Fibroblast of pulmonary artery (primary cell): ENCODE results near the gene HBG2.
A peak's percentile ranks its signal among the peaks of the same experiment; 100 is the strongest.

ENCODE experiments used
- DNase-seq: peaks from one replicate; pipeline ENCODE4 v3.0.0-alpha.2; 2010; ENCODE audit warnings: low read depth
- H3K4me3 ChIP-seq: replicated peaks from 2 replicates; pipeline ENCODE4 v1.5.1; 2011; ENCODE audit warnings: low read depth, mild to moderate bottlenecking, control low read depth, low read length, moderate library complexity
- CTCF ChIP-seq: IDR thresholded peaks from 2 replicates; pipeline ENCODE4 v1.5.1; 2011; ENCODE audit warnings: mild to moderate bottlenecking, control low read depth, low read length, inconsistent platforms; ENCODE audit errors: missing control alignments

HBG2 gene

DNA sequence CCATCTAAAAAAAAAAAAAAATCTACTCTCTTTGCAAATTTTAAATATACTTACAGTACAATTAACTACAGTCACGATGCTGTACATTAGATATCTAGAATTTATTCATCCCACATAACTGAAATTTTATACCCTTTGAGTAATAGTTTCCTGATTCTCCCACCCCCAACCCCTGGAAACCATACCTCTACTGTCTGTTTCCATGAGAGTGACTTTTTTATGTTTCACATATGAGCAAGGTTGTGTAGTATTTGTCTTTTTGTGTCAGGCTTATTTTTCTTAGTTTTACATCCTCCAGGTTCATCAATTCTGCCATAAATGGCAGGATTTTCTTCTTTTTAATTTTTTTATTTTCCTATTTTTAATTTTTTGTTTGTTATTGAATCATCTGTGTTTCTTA is 30.9 kb downstream of the HBG2 start:
- TF ChIP-seq CTCF, result no peak
- DNase-seq, result no peak
- no peak overlapping the region for H3K4me3 ChIP-seq

- no peak for DNase-seq
- TF ChIP-seq CTCF, result no peak
These were observed 31.4 kb downstream of the HBG2 start for GRCh38 chr11:5223146-5223545.

GRCh38 chr11:5210376-5210885 is 44.1 kb downstream of the HBG2 start:
- no peak for DNase-seq

More at GRCh38 chr11:5223146-5223545, 31.4 kb downstream of the HBG2 start:
- H3K4me3 ChIP-seq, result no peak overlapping the region

GRCh38 chr11:5204787-5205186 is 49.8 kb downstream of the HBG2 start:
- peak; percentile 72 for TF ChIP-seq CTCF
- no peak overlapping the region for H3K4me3 ChIP-seq
- DNase-seq, result peak; percentile 83

More at GRCh38 chr11:5210376-5210885, 44.1 kb downstream of the HBG2 start:
- H3K4me3 ChIP-seq, result no peak overlapping the region
- no peak for TF ChIP-seq CTCF

DNA sequence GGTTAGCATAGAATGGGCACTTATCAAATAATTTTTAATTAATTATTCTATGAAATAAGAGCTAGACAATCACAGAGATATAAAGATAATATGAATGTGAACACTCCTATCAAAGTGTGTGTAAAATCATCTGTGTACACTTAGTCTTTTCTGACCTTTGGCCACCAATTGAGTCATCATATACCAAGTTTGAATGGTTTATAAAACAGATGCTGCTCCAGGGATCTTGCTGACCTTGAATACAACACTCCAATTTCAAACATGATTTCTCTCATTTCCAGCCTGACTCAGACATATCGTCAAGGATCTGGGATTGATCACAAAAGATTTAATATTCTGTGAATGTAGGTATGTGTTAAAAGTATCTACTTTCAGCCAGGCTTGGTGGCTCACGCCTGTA is 51.2 kb downstream of the HBG2 start:
- TF ChIP-seq CTCF, result no peak
- no peak overlapping the region for H3K4me3 ChIP-seq
- no peak for DNase-seq
